Stimulated activated CD4-positive, alpha-beta T cell treated with anti-CD3 and anti-CD28 coated beads, TNF-alpha, amount 100 ng/mL, for 1 hour (primary cell): ENCODE data around the gene CTNNAL1.

ENCODE experiments used
- DNase-seq, 3 donors: peaks; one replicate each; pipeline ENCODE4 v3.0.0-alpha.2; 2020; ENCODE audit warnings: low read depth in 3 of 3, low spot score in 1 of 3

The CTNNAL1 gene

DNA sequence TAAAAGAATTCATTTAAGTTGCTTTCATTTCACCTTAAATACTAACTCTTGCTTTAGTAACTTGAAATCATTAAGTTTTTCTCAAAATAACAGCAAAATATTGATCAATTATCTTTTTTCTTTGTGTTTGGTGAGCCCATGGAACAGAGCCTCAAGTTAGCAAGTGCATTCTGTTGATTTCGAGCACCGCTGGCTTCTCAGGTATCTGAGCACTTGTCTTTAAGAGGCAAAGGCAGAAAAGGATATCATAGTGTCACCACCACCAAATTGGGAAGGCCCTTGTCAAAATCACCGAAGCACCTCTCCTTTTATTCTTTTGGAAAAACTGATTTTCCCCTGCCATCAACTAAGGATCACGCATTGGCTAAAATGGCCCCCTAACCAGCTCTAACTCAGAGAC, 17.1 kb upstream of the CTNNAL1 start:
- DNase-seq: no peak

DNA sequence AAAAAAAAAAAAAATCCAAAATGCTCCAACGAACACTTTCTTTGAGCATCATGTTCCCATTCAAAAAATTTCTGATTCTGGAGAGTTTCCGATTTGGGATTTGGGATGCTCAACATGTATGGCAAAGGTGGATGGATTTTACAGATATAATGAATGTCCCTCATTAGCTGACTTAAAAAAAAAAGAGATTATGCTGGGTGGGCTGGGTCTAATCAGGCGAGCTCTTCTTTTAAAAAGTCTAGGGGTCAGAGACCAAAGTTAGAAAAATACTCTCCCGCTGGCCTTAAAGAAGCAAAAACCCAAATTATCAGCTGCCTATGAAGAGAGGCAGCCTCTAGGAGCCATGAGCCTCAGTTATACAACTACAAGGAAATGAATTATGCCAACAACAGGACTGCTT, 15.2 kb upstream of the CTNNAL1 start:
- DNase-seq: no peak

DNA sequence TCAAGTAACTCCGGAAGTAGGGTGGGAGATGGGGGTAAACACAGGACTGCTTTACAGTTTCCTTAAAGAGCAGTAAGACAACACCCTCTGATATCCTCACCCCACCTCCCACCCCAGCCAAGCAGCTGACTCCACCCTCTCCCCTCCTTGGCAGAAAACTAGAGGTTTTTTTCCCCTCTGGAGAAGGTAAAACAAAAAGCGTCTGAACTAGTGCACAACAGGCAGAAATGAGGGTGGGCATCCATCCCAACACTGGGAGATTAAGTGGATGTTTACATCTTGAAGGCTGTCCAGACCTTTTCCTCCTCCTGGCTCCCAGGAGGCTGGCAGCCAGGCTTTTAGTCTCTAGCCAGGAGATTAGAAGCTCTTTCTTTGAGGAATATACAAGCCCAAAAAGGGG, 13.9 kb upstream of the CTNNAL1 start:
- no peak for DNase-seq

DNA sequence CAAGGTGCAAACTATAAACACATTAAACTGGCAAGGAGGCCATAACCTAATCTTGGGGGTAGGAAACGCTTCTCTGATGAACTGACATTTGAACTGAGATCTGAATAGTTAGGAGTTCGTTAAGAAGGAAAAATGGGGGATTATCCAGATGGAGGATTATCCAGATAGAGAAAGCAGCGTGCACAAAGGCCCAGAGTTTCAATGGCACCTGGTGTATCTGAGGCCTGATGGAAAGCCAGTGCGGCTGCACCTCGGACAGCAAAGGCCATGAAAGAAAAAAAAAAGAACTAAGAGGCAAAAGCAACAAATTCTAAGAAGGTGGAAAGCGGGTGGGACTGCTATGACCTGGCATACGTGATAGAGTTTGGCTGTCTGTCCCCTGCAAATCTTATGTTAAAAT, 13.0 kb upstream of the CTNNAL1 start:
- no peak for DNase-seq

DNA sequence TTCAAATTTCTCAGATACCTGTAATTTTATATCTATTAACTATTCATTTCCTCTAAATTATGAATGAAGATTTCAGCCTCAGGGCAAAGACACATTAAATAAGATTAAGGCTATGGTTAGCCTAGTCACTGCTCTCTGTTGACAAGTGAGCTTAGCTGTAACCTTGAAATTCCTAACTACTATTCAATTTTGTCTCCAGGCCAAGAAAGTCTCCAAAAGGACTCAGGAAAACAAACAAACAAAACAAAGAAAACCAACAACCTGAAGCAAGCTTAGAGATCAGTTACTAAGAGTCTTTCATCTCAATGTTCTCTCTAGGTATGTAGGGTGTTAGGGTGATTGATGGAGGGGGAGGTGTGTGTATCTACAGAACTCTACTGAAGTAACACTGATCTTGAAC, 9.6 kb upstream of the CTNNAL1 start:
- DNase-seq: no peak

DNA sequence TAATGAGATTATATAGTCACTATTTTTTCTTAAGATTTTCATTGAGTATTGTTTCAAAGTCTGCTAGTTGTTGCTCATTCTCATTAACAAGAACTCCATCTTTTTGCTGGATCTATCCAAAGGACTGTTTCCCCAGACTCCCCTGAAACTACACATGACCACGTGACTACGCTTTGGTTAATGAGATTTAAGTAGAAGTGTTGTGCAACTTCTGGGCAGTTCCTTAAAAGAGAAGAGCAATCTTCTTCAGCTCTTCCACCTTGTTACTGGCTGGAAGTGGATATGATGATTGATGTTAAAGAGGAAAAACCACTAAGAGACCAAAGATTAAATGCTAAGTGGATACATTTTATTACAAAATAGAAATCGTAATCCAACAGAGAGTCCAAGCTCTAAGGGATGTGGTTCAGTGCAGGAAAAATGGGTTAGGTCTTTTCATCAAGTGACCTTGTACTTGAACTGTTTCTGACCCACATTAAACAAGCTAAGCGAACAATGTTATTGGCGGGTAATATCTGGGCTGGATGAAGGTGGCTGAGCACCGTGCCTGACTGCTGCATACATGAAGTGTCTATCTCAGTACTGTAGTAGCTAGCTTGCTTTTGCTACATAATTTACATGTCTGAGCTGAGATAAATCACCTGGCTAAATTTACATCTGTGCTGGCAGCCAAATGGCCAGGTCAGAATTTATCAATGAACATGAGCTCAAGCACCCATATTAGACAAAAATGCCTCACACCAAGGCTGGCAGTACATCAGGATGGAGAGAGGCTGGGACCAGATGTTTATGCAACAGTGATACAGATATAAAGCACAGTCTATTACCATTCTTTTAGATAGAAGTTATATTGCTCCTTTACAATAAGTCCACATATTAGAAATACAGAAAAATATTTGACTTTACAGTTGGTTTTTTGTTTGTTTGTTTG, 7.5 kb upstream of the CTNNAL1 start:
- DNase-seq: no peak

DNA sequence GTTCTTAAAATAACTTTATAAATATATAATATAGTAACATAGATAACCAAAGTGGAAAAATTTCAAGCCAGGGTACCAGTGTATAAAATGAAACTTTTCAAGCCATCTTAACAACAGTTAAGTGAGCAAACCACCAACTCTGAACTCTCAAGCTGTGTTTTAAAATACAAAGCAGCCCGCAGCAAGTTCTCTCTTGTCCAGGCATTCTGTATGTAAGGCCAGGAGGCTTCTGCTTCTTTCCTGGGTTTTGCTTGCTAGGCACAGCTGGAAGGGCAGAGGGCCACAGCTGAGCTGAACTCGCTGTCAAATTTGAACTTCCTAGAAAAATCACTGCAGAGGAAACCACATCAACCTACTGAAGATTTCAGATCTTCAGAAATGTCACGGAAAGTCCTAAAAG, 6.8 kb upstream of the CTNNAL1 start:
- no peak for DNase-seq

DNA sequence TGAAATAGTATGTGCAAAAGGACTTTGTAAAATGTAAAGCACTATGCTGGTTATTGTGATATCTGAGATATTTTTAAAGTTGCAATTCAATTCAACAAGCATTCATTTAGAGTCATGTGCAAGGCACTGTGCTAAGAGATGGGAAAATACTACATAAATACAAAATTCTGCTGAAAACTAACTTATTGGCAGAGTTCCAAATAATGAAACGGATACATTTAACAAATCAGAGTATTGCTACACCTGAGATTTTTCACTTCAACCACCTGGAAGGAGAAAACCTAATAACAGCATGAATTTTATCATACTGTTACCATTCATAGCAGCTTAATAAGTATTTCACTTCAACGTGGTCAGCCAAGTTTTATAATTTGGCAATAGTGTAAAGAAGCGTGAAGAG, 6.1 kb upstream of the CTNNAL1 start:
- no peak for DNase-seq

DNA sequence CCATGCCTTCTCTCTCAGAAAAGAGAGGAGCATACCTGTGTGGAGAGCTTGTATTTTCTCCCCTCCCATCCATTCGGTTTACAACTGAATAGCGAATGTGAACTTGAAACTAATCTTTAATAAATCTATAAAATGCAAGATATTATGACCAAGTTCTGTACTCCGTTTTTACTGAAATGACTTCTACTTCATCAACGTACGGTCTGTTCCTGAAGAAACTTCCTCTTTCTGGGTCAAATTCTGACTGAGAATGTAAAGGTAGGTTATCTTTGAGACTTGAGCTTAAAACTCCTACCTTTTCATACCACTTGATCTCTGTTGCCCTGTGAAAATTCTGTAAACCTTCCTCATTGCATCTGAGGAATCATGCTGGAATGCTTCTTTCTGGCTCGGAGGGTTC, 4.2 kb upstream of the CTNNAL1 start:
- DNase-seq: no peak

DNA sequence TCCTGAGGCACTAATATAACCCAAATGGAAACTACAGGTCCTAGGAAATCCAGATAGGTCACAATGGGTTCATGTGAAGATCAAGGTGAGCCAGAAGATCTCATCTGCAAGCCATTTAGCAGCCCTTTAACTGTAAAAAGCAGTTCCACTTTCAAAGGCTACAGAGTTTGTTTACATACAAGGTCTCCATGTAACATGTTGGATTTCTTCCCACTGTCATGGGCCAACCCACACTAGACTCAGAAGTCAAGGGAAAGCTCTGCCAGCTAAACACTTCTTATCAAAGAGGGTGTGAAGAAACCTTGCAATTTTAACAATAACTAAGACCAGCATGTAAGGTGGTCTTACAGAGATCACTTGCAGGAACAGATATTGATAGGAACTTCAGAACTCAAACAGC, 3.8 kb upstream of the CTNNAL1 start:
- DNase-seq: no peak

DNA sequence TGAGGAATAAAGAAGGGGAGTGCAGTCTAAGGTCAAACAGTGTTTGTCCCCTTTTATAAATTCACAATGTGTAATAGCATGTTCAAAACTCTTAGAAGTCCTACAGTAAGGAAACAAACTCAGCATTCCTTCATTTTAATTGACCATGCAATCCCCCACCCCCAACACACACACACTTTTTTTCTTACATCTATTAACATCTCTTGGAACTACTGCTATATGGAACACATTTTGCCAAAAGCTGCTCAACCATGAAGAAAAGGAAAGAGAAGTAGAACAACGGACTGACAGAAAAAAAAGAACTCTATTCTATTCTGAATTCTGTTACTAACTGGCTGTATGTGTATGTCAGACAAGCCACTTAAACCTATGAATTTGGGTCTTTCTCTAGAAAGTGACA, 2.8 kb upstream of the CTNNAL1 start:
- DNase-seq: no peak

DNA sequence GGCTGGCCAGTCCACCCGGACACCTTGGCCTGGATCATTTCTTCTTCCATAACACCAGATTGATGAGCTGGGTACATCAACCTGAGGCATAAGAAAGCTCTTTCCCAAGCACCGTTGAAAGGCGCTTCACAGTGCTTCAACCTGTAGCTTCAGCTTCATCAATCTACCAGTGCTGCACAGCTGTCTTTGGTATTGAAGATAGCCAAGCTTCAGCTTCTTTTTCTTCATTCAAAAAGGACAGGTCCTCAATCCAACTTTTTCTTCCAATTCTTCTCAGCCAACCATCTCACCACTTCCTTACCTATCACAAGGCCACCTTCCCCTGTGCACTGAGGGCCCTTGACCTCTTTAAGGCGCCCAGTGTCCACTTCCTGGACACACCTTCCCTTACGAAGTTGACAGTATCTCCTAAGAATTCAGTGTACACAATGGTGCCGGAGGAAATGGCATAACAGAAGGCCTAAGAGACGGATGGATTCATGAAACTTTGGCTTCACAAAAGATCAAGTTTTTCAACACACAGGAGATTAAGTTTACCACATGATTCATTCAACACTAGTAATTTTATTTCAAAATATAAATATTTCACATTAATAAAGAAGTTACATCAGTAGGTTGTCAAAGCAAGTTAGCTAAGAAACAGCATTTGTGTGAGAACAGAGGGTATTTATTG, 1.4 kb upstream of the CTNNAL1 start:
- no peak for DNase-seq

DNA sequence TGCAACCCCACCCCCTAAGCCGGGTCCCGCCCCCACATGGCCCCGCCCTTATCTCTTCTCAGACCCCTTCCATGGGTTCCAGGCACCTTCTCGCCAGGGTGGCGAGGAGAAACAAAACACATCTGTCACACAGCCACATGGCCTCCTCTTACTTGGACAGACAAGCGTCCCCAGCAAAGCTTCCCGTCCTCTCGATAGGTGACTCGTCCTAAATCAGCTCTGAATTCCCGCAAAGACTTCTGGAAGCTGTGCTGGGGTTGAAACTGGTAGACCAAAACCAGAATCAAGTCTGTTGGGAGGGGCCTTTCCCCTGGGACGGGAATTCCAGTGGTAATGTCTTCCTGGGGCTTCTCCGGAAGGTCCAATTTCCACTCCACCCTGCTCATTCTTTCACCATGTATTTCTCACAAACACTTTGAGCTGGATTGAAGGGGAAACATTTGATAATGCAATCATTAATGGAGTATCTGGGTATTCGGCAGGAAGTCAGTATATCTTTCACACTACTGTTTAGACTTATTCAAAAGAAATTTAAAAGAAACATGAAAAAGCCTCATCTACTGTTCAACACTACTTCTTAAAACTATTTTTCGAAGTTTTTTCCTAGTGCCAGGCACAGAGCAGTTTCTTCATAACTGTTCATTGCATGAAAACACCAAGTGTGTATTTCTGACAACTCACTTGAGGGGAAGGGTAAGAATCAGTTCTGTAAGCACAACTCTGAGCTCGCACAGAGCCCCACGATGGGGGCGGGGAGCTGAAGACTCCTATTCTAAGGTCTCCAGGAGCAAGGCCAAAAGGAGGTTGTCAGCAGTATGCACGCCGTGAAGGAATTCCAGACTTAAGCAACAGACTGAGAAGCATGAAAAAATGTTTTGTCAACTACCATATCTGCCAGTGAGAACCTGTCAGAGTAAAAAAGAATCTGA, 644 bp upstream of the CTNNAL1 start:
- no peak for DNase-seq

DNA sequence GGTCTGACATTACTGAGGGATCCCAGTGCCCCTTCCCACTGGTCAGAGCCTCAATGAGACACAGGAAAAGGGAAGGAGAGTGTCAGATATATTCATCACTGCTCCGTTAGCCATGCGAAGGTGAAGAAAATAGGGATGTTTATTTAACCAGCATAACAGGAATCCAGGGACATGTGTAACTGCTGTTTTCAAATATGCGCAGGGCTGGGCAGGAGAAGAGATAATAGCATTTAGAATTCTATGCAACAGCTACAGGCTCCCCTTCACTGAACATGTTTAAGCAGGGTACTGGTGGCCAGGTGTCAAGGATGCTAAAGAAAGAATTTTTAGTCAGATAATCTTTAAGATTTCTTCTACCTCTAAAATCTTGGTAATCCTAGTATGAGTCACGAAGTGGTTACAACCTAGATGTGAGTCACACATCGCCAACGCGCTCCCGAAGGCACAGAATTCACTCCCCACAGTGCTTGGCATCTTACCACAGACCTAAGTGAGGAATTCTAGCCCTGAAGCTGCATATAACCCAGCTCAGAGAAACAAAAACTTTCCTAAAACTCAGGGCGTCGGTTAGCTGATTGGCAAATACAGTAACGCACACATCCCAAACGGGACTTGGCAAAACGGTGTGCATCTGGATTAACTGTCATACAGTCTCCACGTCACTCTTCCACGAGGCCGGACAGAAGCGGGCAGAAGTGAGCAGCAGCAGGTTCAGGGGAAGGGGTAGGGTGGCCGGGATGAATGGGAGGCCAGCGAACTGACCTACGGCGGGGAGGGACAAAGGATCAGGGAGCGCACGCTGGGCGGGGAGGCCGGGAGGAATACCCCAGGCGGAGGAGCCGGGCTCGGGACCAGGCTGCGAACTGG, 1.1 kb downstream of the CTNNAL1 start:
- peak in 2 of 3 donors; percentile 1 to 20 for DNase-seq

DNA sequence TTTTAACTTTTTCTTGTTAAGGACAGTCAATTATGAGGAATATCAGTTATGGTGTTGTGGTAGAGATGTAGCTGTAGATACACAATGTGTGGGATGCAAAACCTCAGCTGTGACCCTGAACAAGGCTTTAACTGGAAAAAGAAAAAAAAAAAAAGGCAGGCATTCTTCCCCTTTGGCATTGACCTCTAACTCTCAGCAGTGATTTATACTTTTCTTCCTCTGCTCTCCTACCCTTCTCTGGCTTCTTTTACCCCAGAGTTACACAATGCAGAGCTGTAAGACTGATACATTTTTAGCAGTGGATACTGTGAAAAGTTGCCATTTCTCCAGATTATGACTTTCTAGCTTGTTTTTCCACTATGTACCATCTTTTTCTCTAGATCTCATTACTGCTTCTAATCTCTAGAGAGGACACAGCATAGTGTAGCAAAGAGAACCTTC, 2.0 kb downstream of the CTNNAL1 start:
- no peak for DNase-seq

DNA sequence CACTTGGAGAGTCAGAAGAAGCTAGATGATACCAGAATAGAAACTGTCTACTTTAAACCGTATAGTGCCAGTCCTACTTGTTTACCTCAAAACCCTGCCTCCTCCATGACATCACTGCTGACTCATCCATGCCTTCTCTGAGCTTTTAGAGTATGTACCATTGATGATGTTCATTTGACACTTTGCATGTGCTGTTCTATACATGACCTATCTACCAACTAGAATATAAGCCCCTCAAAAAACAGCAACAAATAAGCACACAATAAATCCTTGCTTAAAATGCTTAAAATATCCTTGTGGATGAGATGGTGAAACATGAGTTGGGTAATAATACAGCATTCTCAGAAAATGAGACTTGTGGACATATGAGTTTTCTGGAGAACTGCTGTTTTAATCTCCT, 2.6 kb downstream of the CTNNAL1 start:
- peak in 1 of 3 donors; percentile 24 for DNase-seq

DNA sequence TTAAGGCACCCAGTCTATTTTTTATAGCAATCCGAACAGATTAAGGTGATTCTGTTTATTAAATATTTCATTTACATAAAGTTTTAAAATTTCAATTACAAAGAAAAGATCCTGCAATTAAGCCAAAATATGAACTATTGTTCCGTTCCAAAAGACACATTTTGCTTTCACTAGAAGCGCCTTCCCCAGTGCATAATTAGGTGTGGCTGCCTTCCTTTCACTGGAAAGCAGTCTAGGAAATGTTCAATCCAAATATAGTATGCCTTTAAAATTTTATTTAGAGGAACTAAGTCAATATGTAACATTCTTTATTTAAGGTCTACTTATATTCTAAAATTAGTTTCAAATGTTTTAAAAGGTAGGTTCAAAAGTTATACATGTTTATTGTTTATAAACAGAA, 7.6 kb downstream of the CTNNAL1 start:
- DNase-seq: no peak

DNA sequence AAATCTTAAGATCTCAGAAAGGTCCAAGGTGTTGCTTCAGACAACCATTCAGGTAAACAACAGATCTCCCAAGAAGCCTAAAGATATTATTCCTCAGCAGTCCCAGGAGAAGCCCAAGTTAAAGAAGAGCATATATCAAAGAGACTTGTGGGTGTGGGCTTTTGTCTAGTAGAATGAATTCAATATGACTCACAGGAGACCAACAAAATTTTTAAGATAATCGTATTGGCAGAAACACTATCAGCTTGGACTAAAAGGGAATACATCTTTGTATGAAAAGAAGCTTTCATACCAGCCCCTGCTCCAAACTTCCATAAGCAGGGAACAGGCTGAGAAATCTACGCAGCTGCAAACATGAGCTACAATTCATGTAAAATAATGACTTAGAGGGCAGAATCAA, 10.2 kb downstream of the CTNNAL1 start:
- DNase-seq: no peak

DNA sequence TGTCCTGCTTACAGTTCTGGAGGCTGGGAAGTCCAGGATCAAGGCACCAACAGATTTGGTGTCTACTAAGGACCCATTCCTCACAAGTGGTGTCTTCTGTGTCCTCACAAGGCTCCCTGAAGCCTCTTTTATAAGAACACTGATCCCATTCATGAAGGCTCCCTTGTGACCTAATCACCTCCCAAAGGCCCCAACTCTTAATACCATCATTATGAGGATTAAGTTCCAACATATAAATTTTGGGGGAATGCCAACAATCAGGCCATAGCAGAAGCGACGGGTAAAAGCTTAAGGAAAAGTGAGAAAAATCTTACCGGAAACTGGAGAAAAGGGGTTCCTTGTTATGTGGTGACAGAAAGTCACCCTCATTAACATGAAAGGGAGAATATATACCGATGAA, 11.2 kb downstream of the CTNNAL1 start:
- no peak for DNase-seq

DNA sequence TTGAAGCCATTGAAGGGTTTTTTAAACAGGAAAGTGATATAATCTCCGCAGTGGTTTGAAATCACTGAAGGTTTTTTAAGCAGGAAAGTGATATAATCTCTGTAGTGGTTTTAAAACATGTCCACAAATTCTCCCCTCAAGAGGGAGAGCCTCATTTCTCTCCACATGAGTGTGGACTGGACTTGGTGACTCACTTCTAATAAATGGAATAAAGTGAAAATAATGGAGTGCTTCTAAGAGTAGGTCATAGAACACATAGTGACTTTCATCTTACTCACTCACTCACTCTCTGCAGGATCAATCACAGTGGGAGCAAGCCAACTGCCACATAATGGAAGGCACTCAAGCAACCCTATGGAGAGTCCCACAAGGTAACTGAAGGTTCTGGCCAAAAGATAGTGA, 12.0 kb downstream of the CTNNAL1 start:
- DNase-seq: no peak

DNA sequence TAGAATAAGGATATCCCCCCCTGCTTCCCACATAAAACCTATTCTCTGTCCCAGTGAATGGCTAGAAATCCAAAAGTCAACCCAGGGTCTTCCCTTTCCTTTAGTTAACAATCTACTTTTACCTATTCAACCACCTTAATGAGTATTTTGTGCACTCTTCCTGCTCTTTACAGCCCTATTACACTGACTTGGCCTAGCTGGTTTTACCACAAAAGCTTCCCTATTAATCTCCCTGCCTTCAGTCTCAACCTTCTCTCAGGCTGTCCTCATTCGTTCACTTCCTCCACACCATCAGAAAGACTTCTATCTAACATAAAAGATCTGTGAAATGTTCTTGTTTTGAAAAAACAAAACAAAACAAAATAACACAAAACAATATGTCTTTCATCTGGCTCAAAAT, 16.2 kb downstream of the CTNNAL1 start:
- no peak for DNase-seq
